Tibial nerve (tissue), 4 donors: ENCODE data around the gene PLCB3.

Source experiments
- CTCF ChIP-seq, 5 experiments: fragments of 200-600 bp in 3 of 5; fragments of 450-650 bp in 2 of 5; sonication (generic) in 3 of 5; IDR thresholded peaks; one replicate each; pipeline ENCODE4 v1.5.1; 2016 to 2019; ENCODE audit warnings: antibody characterized with exemption in 5 of 5, mild to moderate bottlenecking in 3 of 5, moderate library complexity in 2 of 5
- EP300 ChIP-seq, 2 donors: sonication (generic); formaldehyde crosslinking; IDR thresholded peaks; one replicate each; pipeline ENCODE4 v1.6.1; 2017; ENCODE audit warnings: antibody characterized with exemption in 2 of 2, mild to moderate bottlenecking in 1 of 2
- POLR2A ChIP-seq, 2 donors: fragments of 450-650 bp; IDR thresholded peaks; one replicate each; pipeline ENCODE4 v1.6.1; 2017; ENCODE audit warnings: antibody characterized with exemption in 2 of 2, mild to moderate bottlenecking in 2 of 2, moderate library complexity in 2 of 2

GRCh38 chr11:64268025-64268892, 16.9 kb downstream of the PLCB3 start:
- no peak for TF ChIP-seq POLR2A (IDR thresholded peaks at IDR 0.05)
- no peak for TF ChIP-seq CTCF (IDR thresholded peaks at IDR 0.05)
- no peak for TF ChIP-seq EP300 (IDR thresholded peaks at IDR 0.05)
